Stimulated activated naive CD4-positive, alpha-beta T cell treated with Interleukin-2 at 50 U/mL for 16 hours (primary cell): ENCODE results near the gene SOD3.

Experiments used
- DNase-seq: peaks from one replicate; lab custom pipeline; 2025; lab: John Stamatoyannopoulos, UW

The SOD3 gene

DNA sequence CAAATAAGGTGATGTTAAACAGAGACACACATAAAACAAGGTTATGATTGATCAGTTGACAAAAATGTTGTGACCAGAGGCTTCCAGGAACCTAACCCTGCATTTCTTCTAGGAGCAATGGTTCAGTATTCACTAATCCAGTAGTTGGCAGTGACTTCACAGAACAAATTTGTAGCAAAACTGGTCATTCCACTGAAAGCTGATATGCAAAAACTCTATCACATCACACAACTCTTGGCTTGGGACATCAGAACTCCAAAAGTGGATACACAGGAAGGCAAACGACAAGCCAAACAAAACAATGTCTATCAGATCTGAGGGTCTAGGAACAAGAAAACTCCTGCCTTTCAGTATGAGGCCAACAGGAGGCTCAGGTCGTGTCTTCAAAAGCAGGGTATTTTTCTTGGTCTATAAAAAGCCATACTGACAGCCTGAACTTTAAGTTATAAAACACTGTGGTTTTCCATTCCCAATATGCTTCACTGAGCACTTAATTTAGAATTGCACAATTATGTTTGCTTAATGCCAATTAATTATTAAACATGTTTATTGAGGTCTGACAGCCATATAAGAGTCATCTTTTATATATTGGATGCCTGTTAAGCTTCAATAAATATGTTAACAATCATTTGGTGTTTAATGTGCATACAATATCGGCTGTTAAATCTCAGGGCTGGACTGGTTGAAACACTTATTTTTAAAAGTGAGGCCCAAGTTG lies 45.6 kb downstream of the SOD3 start:
- no peak for DNase-seq

DNA sequence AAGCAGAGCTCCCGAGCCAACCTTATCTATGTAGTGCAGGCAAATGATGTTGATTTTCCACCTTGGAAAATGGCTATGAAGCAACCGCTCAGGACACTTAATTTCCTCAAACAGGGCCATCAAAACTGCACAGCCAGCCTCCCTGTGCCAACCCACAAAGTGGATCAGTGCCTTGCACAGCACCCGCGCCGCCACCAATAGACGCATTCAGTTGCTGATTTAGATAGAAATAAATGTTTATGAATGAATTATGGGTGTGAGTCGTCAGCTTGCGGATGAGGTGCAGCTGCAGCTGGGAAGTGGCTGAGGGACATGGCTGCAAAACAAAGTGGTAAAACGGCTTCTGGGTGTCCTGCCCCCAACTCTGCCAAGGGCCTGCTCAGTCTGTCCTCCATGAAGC lies 47.0 kb downstream of the SOD3 start:
- no peak for DNase-seq

DNA sequence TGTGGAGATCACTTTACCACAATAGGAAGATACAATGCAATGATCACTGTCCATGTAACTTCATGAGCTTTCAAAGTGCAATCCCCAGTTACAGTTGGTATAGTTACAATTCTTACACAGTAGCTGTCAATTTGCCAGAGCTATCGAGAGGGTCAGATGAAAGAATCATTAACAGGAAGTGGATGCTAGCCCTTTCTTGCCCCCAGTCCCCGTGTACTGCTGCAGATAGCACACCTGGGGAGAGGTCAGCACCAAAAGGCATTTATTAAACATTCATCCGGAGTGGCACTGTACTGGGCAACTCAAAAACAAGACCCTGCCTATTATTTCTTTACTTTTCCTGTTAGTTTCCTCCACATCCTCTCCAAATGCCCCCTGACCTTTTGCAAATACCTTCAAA lies 47.7 kb downstream of the SOD3 start:
- DNase-seq = no peak

DNA sequence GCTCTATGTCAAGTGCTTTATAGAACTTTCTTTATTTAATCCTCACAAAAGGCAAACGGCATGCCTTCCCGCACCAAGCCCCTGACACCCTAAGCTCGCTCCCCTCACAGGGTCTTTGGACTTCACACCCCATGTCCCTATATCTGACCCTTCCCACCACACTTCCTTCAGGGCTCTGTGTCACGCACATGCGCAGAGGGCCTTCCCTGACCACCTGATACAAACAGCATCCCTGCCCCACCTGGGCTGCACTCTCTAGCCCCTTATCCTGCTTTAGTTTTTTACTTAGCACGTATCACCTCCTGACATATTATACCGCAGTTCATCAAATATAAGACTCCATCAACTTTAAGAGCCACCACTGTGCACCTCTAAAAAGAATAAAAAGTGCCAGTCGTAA lies 49.8 kb downstream of the SOD3 start:
- DNase-seq = no peak

DNA sequence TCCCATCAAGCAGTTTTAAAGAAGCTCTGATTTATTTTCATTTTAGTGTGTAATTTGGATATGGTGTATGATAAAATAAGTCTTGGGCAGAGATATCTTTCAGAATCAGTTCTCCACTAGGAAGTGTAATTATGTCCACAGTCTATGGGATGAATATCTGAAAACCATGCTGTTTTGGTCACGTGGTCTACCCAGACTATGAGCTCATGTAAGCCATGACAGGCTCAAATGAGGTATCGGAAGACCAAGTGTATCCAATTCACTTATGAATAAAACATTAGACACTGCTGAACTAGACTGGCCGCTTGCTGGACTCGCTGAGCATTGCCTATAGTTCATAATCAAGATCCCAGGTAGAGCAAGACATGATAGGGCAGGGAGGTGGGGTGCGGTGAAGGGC lies 50.5 kb downstream of the SOD3 start:
- DNase-seq = no peak

DNA sequence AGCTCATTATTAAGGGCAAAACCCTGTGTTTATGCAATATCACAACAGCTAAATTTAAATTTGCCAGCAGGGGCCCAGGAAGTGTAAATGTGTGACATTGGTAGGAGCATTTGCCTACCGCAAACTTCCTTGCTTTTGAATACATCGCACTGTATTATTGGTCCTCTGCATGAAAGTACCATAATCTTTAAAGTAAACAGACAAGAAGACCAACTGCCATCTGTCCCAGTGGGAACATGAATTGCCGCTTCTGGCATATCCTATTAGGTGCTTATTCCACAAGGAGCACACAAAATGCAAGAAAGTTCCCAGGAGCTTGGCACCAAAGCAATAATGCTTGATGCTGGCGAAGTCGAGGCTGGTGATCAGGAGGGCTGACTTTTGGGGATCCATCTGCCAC lies 51.3 kb downstream of the SOD3 start:
- no peak for DNase-seq

DNA sequence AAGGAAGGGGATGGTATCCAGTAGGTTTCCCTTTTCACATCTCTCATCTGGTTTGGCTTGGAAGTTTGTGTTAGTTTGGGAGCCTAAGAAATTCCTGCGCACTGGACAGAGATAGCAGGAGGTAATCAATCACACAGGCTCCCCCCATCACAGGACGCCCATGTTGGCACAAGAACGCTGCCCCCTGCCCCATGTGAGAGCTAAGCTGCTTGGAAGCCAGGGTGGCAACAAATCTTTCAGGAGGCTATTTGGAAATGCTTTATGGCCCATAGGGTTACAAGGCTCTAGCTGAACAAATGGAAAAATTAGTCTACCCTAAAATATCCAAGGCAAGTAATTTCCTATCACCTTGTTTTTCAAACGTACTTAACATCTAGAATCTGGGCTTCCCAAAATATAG lies 54.0 kb downstream of the SOD3 start:
- DNase-seq = no peak

DNA sequence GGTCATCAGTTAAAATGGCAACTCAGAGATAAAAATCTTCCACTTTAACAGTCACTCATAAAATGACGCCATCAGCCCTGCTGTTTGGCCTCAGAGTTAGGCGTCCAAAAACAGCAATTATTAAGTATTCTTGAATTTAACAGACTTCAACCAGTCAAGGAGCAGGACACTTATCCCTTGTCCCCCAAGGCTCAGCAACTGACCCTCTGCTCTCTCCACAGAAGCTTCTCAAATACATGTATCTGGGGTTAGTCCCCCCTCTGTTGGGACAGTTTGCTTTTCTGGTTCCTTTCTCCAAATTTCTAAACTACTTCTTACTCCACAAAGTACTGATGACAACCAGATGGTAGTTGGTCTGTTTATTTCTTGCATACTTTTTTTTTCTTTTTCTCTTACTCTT lies 54.4 kb downstream of the SOD3 start:
- DNase-seq = no peak
